Sigmoid colon (tissue), 4 donors: ENCODE measurements around the gene UBE2R2.

Experiments
- CTCF ChIP-seq, 4 experiments: fragments of 450-650 bp in 3 of 4; fragments of 200-600 bp in 1 of 4; IDR thresholded peaks; one replicate each; pipeline ENCODE4 v1.5.1; 2016 to 2019; ENCODE audit warnings: antibody characterized with exemption in 4 of 4, mild to moderate bottlenecking in 3 of 4, moderate library complexity in 2 of 4
- POLR2A ChIP-seq, 2 donors: fragments of 450-650 bp; IDR thresholded peaks; one replicate each; pipeline ENCODE4 v1.6.1; 2016; ENCODE audit warnings: antibody characterized with exemption in 2 of 2, mild to moderate bottlenecking in 2 of 2, moderate library complexity in 2 of 2
- POLR2AphosphoS5 ChIP-seq, 4 donors: sonication (generic); formaldehyde crosslinking; IDR thresholded peaks; one replicate each; pipeline ENCODE4 v1.6.1; 2017; ENCODE audit warnings: antibody characterized with exemption in 4 of 4

GRCh38 chr9:33894316-33894715 is 77.4 kb downstream of the UBE2R2 start:
- TF ChIP-seq POLR2AphosphoS5 (IDR thresholded peaks at IDR 0.05) (no peak), CTCF (IDR thresholded peaks at IDR 0.05) (no peak), POLR2A (IDR thresholded peaks at IDR 0.05) (no peak)
